K562 (cell line): Measurements from ENCODE around the gene SET. TPM values are rescaled to one million over a fixed set of nuclear protein-coding genes. Genes with fewer than 3 reads are reported as not detected.

ENCODE experiments used
- ARID1B ChIP-seq: fragments of 450-650 bp; IDR thresholded peaks from 2 replicates; pipeline ENCODE4 v1.6.1; 2016; ENCODE audit warnings: antibody characterized with exemption, mild to moderate bottlenecking, inconsistent platforms
- ARNT ChIP-seq, 2 experiments: fragments of 450-650 bp; IDR thresholded peaks; 2 replicates each; pipeline ENCODE4 v1.6.1; 2016; ENCODE audit warnings: mild to moderate bottlenecking in 1 of 2
- EZH2 ChIP-seq: IDR thresholded peaks from 2 replicates; pipeline ENCODE4 v1.6.1; 2012; ENCODE audit warnings: low read depth, mild to moderate bottlenecking, inconsistent platforms, low read length, borderline replicate concordance
- JUNB ChIP-seq: fragments of 450-650 bp; formaldehyde crosslinking; conservative IDR thresholded peaks from 2 replicates; pipeline ENCODE4 v1.4.0; 2020; ENCODE audit warnings: mild to moderate bottlenecking
- NR2F6 ChIP-seq: fragments of 450-650 bp; formaldehyde crosslinking; IDR thresholded peaks from 2 replicates; pipeline ENCODE4 v1.4.0; 2020; ENCODE audit warnings: mild to moderate bottlenecking
- POLR2B ChIP-seq: fragments of 450-650 bp; IDR thresholded peaks from 2 replicates; pipeline ENCODE4 v1.6.1; 2018; ENCODE audit warnings: low read depth; ENCODE audit not compliant: partially characterized antibody
- ZZZ3 ChIP-seq: fragments of 450-650 bp; IDR thresholded peaks from 2 replicates; pipeline ENCODE4 v1.6.1; 2016; ENCODE audit warnings: antibody characterized with exemption, mild to moderate bottlenecking, moderate library complexity
- polyA plus RNA-seq, 8 experiments: library from polyadenylated mRNA; depleted of rRNA in 4 of 8; stranded (reverse) in 5 of 8; unstranded in 3 of 8; fragments of >200 nt; fragmentation: Nextera tagmentation in 2 of 8; fragmentation: Illumina TruSeq in 1 of 8; extraction: Ambion mirVana in 2 of 8; extraction: Trizol in 1 of 8; gene quantifications; 2 replicates each; pipeline versions ENCODE4 v1.2.1 to v1.2.3, GENCODE V29; 2011 to 2014; ENCODE audit warnings: inconsistent platforms in 1 of 8, missing spikeins in 1 of 8
- total RNA-seq, 7 experiments: library from RNA; depleted of rRNA in 6 of 7; stranded (reverse); fragments of >200 nt in 6 of 7; fragmentation: Illumina TruSeq in 2 of 7; extraction: Trizol in 2 of 7; gene quantifications; 2 replicates each; pipeline versions ENCODE4 v1.2.1 to v1.2.3, GENCODE V29; 2011 to 2021; ENCODE audit warnings: low replicate concordance in 1 of 7
- TF ChIP-seq, protein P1 (sequence below): sonication (generic); formaldehyde crosslinking; IDR thresholded peaks from 2 replicates; pipeline ENCODE4 v1.8.0; 2023; ENCODE audit warnings: mild to moderate bottlenecking, missing genetic modification reagents
- TF ChIP-seq, protein P2 (sequence below): sonication (generic); formaldehyde crosslinking; IDR thresholded peaks from 2 replicates; pipeline ENCODE4 v1.8.1; 2023; ENCODE audit warnings: mild to moderate bottlenecking, missing genetic modification reagents
- TF ChIP-seq, protein P3 (sequence below): sonication (generic); formaldehyde crosslinking; IDR thresholded peaks from 2 replicates; pipeline ENCODE4 v1.8.1; 2023; ENCODE audit warnings: mild to moderate bottlenecking, missing genetic modification reagents
- TF ChIP-seq, protein P4 (sequence below), 2 experiments: fragments of 450-650 bp in 1 of 2; IDR thresholded peaks; 2 replicates each; pipeline ENCODE4 v1.6.1; 2011 to 2017; ENCODE audit warnings: low read depth in 2 of 2, antibody characterized with exemption in 1 of 2, borderline replicate concordance in 1 of 2, low read length in 1 of 2, mild to moderate bottlenecking in 1 of 2, mixed read lengths in 1 of 2; ENCODE audit not compliant: control insufficient read depth in 1 of 2
- TF ChIP-seq, protein P5 (sequence below): fragments of 450-650 bp; formaldehyde crosslinking; IDR thresholded peaks from 2 replicates; pipeline ENCODE4 v1.4.0; 2020; ENCODE audit warnings: mild to moderate bottlenecking, moderate library complexity

SET gene
- total and polyA plus RNA-seq, 9 of the 15 experiments (the other 6 are each of a cell fraction or from before 2014, with no cell fraction given), result 404 to 1,447 (median 907) TPM

DNA sequence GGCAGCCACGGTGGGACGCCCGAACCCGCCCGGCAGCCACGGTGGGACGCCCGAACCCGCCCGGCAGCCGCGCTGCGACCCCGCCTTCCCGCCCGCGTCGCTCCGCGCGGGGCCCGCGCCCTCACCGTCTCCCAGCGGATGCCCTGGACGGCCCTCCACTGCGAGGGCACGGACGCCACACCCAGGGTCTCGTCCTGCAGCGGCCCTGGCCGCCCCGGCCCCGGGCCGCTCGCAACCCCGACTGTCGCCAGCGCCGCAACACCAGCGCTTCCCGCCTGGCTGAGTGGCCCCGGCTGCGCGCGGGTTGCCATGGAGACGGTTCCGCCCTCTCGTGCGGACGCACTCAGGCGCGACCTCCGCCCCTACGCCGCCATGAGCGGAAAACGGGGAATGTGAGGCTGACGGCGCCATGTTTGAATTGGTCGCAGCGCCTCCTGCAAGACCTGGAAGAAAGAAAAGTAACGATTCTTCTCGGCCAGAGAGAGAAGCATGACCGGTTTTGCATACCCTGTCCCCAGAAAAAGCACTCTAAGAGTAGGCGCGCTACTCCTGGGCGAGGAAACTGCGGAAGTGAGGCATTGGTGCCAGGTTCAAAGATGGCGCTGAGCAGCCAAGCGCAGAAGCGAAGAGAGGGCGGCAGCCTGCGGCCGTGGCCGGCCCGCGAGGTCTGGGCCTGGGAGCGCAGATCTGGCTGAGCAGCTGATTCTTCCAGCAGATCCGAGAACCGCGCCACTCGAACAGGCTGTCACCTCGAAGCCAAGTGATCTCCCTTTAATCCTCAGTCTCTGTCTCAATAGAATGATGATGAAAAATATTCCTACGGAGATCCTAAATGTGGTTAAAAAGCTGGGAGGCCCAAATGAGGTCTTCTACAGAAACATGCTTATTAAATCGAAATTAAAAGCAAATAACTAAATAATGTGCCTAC, 32.3 kb upstream of the SET start, which contains the start of gene DYNC2I2 (continued):
- TF ChIP-seq, protein P1, sequence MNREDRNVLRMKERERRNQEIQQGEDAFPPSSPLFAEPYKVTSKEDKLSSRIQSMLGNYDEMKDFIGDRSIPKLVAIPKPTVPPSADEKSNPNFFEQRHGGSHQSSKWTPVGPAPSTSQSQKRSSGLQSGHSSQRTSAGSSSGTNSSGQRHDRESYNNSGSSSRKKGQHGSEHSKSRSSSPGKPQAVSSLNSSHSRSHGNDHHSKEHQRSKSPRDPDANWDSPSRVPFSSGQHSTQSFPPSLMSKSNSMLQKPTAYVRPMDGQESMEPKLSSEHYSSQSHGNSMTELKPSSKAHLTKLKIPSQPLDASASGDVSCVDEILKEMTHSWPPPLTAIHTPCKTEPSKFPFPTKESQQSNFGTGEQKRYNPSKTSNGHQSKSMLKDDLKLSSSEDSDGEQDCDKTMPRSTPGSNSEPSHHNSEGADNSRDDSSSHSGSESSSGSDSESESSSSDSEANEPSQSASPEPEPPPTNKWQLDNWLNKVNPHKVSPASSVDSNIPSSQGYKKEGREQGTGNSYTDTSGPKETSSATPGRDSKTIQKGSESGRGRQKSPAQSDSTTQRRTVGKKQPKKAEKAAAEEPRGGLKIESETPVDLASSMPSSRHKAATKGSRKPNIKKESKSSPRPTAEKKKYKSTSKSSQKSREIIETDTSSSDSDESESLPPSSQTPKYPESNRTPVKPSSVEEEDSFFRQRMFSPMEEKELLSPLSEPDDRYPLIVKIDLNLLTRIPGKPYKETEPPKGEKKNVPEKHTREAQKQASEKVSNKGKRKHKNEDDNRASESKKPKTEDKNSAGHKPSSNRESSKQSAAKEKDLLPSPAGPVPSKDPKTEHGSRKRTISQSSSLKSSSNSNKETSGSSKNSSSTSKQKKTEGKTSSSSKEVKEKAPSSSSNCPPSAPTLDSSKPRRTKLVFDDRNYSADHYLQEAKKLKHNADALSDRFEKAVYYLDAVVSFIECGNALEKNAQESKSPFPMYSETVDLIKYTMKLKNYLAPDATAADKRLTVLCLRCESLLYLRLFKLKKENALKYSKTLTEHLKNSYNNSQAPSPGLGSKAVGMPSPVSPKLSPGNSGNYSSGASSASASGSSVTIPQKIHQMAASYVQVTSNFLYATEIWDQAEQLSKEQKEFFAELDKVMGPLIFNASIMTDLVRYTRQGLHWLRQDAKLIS (CRISPR knock-in tag), result peak; percentile 97
- TF ChIP-seq POLR2B, result peak; percentile 53
- no peak for TF ChIP-seq ZZZ3
- peak; percentile 53; the same call in 1 of the 2 replicates for TF ChIP-seq ARID1B
- TF ChIP-seq, protein P2, sequence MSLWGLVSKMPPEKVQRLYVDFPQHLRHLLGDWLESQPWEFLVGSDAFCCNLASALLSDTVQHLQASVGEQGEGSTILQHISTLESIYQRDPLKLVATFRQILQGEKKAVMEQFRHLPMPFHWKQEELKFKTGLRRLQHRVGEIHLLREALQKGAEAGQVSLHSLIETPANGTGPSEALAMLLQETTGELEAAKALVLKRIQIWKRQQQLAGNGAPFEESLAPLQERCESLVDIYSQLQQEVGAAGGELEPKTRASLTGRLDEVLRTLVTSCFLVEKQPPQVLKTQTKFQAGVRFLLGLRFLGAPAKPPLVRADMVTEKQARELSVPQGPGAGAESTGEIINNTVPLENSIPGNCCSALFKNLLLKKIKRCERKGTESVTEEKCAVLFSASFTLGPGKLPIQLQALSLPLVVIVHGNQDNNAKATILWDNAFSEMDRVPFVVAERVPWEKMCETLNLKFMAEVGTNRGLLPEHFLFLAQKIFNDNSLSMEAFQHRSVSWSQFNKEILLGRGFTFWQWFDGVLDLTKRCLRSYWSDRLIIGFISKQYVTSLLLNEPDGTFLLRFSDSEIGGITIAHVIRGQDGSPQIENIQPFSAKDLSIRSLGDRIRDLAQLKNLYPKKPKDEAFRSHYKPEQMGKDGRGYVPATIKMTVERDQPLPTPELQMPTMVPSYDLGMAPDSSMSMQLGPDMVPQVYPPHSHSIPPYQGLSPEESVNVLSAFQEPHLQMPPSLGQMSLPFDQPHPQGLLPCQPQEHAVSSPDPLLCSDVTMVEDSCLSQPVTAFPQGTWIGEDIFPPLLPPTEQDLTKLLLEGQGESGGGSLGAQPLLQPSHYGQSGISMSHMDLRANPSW (CRISPR knock-in tag), result peak; percentile 99
- TF ChIP-seq ARNT (IDR thresholded peaks at IDR 0.05), result peak in 1 of 2 experiments; percentile 39; a peak in 2 of 4 replicates
- TF ChIP-seq, protein P3, sequence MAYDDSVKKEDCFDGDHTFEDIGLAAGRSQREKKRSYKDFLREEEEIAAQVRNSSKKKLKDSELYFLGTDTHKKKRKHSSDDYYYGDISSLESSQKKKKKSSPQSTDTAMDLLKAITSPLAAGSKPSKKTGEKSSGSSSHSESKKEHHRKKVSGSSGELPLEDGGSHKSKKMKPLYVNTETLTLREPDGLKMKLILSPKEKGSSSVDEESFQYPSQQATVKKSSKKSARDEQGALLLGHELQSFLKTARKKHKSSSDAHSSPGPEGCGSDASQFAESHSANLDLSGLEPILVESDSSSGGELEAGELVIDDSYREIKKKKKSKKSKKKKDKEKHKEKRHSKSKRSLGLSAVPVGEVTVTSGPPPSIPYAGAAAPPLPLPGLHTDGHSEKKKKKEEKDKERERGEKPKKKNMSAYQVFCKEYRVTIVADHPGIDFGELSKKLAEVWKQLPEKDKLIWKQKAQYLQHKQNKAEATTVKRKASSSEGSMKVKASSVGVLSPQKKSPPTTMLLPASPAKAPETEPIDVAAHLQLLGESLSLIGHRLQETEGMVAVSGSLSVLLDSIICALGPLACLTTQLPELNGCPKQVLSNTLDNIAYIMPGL, result peak; percentile 92; the same call in 1 of the 2 replicates
- TF ChIP-seq JUNB (CRISPR knock-in tag), result peak; percentile 49; the same call in 1 of the 2 replicates
- TF ChIP-seq EZH2, result no peak
- TF ChIP-seq, protein P4, sequence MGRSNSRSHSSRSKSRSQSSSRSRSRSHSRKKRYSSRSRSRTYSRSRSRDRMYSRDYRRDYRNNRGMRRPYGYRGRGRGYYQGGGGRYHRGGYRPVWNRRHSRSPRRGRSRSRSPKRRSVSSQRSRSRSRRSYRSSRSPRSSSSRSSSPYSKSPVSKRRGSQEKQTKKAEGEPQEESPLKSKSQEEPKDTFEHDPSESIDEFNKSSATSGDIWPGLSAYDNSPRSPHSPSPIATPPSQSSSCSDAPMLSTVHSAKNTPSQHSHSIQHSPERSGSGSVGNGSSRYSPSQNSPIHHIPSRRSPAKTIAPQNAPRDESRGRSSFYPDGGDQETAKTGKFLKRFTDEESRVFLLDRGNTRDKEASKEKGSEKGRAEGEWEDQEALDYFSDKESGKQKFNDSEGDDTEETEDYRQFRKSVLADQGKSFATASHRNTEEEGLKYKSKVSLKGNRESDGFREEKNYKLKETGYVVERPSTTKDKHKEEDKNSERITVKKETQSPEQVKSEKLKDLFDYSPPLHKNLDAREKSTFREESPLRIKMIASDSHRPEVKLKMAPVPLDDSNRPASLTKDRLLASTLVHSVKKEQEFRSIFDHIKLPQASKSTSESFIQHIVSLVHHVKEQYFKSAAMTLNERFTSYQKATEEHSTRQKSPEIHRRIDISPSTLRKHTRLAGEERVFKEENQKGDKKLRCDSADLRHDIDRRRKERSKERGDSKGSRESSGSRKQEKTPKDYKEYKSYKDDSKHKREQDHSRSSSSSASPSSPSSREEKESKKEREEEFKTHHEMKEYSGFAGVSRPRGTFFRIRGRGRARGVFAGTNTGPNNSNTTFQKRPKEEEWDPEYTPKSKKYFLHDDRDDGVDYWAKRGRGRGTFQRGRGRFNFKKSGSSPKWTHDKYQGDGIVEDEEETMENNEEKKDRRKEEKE (IDR thresholded peaks at IDR 0.05; ENCODE audit: borderline replicate concordance in 1 of 2, control insufficient read depth in 1 of 2, low read depth in 2 of 2, low read length in 1 of 2), result no peak
- peak; percentile 54; the same call in 1 of the 2 replicates for TF ChIP-seq NR2F6
- TF ChIP-seq, protein P5, sequence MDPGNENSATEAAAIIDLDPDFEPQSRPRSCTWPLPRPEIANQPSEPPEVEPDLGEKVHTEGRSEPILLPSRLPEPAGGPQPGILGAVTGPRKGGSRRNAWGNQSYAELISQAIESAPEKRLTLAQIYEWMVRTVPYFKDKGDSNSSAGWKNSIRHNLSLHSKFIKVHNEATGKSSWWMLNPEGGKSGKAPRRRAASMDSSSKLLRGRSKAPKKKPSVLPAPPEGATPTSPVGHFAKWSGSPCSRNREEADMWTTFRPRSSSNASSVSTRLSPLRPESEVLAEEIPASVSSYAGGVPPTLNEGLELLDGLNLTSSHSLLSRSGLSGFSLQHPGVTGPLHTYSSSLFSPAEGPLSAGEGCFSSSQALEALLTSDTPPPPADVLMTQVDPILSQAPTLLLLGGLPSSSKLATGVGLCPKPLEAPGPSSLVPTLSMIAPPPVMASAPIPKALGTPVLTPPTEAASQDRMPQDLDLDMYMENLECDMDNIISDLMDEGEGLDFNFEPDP (CRISPR knock-in tag), result peak; percentile 84; the same call in 1 of the 2 replicates
